Measurements from ENCODE around the gene NCKAP5. TPM values are rescaled to one million over a fixed set of nuclear protein-coding genes. Genes with fewer than 3 reads are reported as not detected.

NCKAP5 gene
- total RNA-seq, 3 donors from 2014 or later (not counting 1 experiment from before 2014, with no cell fraction given): 0.12 to 0.20 TPM; not detected in 1

DNA sequence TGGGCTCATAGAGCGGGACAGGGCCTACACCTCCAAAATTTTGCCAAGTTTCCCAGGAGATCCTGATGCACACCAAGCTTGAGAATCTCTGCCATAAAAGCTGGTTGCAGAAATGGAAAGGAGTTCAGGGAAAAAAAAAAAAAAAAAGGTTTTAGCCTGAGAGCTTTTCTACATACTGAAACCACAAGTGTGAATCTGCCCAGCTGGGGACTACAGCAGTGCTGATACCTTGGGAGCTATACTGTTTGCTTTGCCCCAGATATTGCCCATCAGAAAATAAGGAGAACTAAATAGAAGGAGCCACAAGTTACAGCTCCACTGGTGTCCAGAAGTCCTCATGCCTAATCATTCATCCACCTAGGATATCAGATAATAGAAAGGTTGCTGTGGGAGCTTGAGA lies 38.4 kb upstream of the NCKAP5 start:
- Mint-ChIP-seq H3K4me3 (no peak overlapping the region), H3K9me3 (peaks cover 7 to 12% of the 10 kb centered on the region in 2 donors), H3K4me1 (no peaks in the 10 kb centered on the region), H3K36me3 (no peaks in the 10 kb centered on the region), H3K27ac (no peak overlapping the region), H3K27me3 (ENCODE audit: low read depth in 2 of 2) (no peaks in the 10 kb centered on the region)
- no peaks in the 10 kb centered on the region for H3K9me3 ChIP-seq (ENCODE audit: control insufficient read depth, insufficient read depth, low read length)
- intact Hi-C loops (cut with micrococcal nuclease): no loop called here
- H3K36me3 ChIP-seq (ENCODE audit: control insufficient read depth, insufficient read depth, low read length): no peaks in the 10 kb centered on the region
- no peak for ATAC-seq
- H3K27me3 ChIP-seq (ENCODE audit: control insufficient read depth, insufficient read depth, low read length): no peaks in the 10 kb centered on the region
- DNase-seq: no peak
- no peaks in the 10 kb centered on the region for H3K4me1 ChIP-seq (ENCODE audit: control insufficient read depth, insufficient read depth, low read length)
- no peak overlapping the region for H3K27ac ChIP-seq (ENCODE audit: low read length)
- WGBS (ENCODE audit: insufficient coverage): 96% methylated on average over 1 of the region's 1 CpG
- H3K4me3 ChIP-seq (ENCODE audit: low read length): no peak overlapping the region
- TF ChIP-seq, protein P1, sequence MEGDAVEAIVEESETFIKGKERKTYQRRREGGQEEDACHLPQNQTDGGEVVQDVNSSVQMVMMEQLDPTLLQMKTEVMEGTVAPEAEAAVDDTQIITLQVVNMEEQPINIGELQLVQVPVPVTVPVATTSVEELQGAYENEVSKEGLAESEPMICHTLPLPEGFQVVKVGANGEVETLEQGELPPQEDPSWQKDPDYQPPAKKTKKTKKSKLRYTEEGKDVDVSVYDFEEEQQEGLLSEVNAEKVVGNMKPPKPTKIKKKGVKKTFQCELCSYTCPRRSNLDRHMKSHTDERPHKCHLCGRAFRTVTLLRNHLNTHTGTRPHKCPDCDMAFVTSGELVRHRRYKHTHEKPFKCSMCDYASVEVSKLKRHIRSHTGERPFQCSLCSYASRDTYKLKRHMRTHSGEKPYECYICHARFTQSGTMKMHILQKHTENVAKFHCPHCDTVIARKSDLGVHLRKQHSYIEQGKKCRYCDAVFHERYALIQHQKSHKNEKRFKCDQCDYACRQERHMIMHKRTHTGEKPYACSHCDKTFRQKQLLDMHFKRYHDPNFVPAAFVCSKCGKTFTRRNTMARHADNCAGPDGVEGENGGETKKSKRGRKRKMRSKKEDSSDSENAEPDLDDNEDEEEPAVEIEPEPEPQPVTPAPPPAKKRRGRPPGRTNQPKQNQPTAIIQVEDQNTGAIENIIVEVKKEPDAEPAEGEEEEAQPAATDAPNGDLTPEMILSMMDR (IDR thresholded peaks at IDR 0.05): no peak

DNA sequence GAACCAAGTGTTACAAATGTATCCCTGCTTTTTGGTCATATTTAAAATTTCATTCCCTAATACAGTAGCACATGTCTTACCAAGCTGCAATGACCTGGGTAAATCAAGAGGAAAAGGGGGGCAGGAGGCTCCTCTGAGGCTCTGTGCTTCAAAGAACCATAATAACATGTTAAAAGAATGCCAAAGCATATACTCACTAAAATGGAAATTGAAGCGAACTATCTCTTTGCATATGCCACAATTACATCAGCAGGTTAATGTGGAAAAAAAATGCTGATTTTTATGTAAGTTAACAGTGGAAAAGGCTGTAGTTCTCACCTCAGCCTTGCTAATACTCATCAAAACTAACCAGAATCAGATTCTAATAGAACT lies 37.5 kb upstream of the NCKAP5 start:
- no peaks in the 10 kb centered on the region for H3K36me3 Mint-ChIP-seq
- intact Hi-C loops (cut with micrococcal nuclease): no loop called here
- H3K4me1 ChIP-seq (ENCODE audit: control insufficient read depth, insufficient read depth, low read length): no peaks in the 10 kb centered on the region
- H3K36me3 ChIP-seq (ENCODE audit: control insufficient read depth, insufficient read depth, low read length): no peaks in the 10 kb centered on the region
- H3K4me3 ChIP-seq (ENCODE audit: low read length): no peak overlapping the region
- no CpG with 5 or more reads among the region's 1 CpG for WGBS (ENCODE audit: insufficient coverage)
- H3K27ac ChIP-seq (ENCODE audit: low read length): no peak overlapping the region
- H3K9me3 ChIP-seq (ENCODE audit: control insufficient read depth, insufficient read depth, low read length): no peaks in the 10 kb centered on the region
- DNase-seq: no peak
- H3K9me3 Mint-ChIP-seq: peaks cover 6 to 12% of the 10 kb centered on the region in 2 donors
- ATAC-seq: no peak
- H3K4me1 Mint-ChIP-seq: no peaks in the 10 kb centered on the region
- H3K4me3 Mint-ChIP-seq: no peak overlapping the region
- TF ChIP-seq, protein P1 (IDR thresholded peaks at IDR 0.05): no peak
- H3K27me3 ChIP-seq (ENCODE audit: control insufficient read depth, insufficient read depth, low read length): no peaks in the 10 kb centered on the region
- no peaks in the 10 kb centered on the region for H3K27me3 Mint-ChIP-seq (ENCODE audit: low read depth in 2 of 2)
- H3K27ac Mint-ChIP-seq: no peak overlapping the region

DNA sequence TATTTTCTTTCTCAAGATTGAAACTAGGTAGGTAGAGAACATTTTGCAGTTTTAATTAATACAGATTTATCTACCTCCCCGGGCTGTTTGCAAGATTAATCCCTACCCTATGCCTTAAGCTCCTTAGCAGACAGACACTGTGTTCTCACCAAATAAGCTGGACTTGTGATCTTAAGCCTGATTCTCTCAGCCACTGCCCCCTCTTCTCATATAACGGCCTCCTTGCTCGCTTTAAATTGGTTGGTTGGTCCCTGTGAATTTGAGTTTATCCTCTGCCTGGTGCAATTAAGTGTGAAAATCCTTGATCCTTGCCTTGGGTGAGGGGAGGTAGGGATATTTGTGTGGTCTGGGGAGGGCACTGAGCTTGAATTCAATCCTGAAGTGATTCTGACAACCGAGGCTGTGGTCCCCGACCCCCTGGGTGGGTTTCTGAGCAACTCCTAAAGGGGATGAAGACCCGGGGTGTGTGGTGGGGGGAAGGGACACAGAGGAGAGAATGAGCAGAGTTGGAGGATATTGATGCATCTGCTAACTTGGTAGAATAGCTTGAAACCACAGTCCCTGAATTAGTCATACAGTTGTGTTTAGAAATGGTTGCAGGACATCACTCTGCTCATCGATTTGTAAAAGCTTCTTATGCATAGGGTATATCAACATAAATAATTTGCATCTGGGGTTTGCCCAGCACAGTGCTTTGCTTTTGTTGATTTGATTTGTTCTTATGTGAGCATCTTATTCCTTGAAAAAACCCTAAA lies 36.9 kb upstream of the NCKAP5 start:
- H3K4me3 Mint-ChIP-seq: no peak overlapping the region
- H3K36me3 Mint-ChIP-seq: no peaks in the 10 kb centered on the region

More for the DNA sequence above, 36.9 kb upstream of the NCKAP5 start:
- no peak overlapping the region for H3K4me3 ChIP-seq (ENCODE audit: low read length)
- ATAC-seq (no peak), DNase-seq (no peak)
- no peaks in the 10 kb centered on the region for H3K36me3 ChIP-seq (ENCODE audit: control insufficient read depth, insufficient read depth, low read length)
- H3K27ac ChIP-seq (ENCODE audit: low read length): no peak overlapping the region
- Mint-ChIP-seq H3K9me3 (peaks cover 6 to 12% of the 10 kb centered on the region in 2 donors), H3K27me3 (ENCODE audit: low read depth in 2 of 2) (no peaks in the 10 kb centered on the region), H3K4me1 (no peaks in the 10 kb centered on the region), H3K27ac (no peak overlapping the region)
- no peaks in the 10 kb centered on the region for H3K9me3 ChIP-seq (ENCODE audit: control insufficient read depth, insufficient read depth, low read length)
- intact Hi-C loops (cut with micrococcal nuclease): no loop called here
- no peaks in the 10 kb centered on the region for H3K27me3 ChIP-seq (ENCODE audit: control insufficient read depth, insufficient read depth, low read length)
- H3K4me1 ChIP-seq (ENCODE audit: control insufficient read depth, insufficient read depth, low read length): no peaks in the 10 kb centered on the region
- WGBS (ENCODE audit: insufficient coverage): 42% methylated on average over 6 of the region's 7 CpGs
- TF ChIP-seq, protein P1 (IDR thresholded peaks at IDR 0.05): no peak
